Hepatocyte (in vitro differentiated cells): ENCODE measurements around the gene KIAA1671. TPM values are rescaled to one million over a fixed set of nuclear protein-coding genes. Genes with fewer than 3 reads are reported as not detected.
A peak's percentile ranks its signal among the peaks of the same experiment; 100 is the strongest.

Experiments
- DNase-seq: peaks from one replicate; pipeline ENCODE4 v3.0.0-alpha.2; 2016; ENCODE audit warnings: low spot score
- H2AFZ ChIP-seq: fragments of 200-600 bp; sonication (generic); 2 replicates; pipeline ENCODE4 v1.6.0; 2016; ENCODE audit warnings: antibody characterized with exemption, mild to moderate bottlenecking
- H3K27ac ChIP-seq: fragments of 200-600 bp; sonication (generic); 2 replicates; pipeline ENCODE4 v1.5.1; 2016; ENCODE audit warnings: mild to moderate bottlenecking
- H3K27me3 ChIP-seq: fragments of 200-600 bp; sonication (generic); 2 replicates; pipeline ENCODE4 v1.6.1; 2016
- H3K36me3 ChIP-seq: fragments of 200-600 bp; sonication (generic); replicated peaks from 2 replicates; pipeline ENCODE4 v1.5.1; 2016; ENCODE audit warnings: low read depth; ENCODE audit not compliant: insufficient read depth
- H3K4me1 ChIP-seq: fragments of 200-600 bp; sonication (generic); 2 replicates; pipeline ENCODE4 v1.5.1; 2016; ENCODE audit warnings: mild to moderate bottlenecking, moderate library complexity; ENCODE audit not compliant: insufficient read depth
- H3K4me2 ChIP-seq: fragments of 200-600 bp; sonication (generic); 2 replicates; pipeline ENCODE4 v1.6.0; 2016
- H3K4me3 ChIP-seq: fragments of 200-600 bp; sonication (generic); 2 replicates; pipeline ENCODE4 v1.5.1; 2016; ENCODE audit warnings: mild to moderate bottlenecking
- H3K79me2 ChIP-seq: fragments of 200-600 bp; sonication (generic); 2 replicates; pipeline ENCODE4 v1.6.0; 2017; ENCODE audit warnings: mild to moderate bottlenecking
- H3K9me2 ChIP-seq: fragments of 200-600 bp; sonication (generic); replicated peaks from 2 replicates; pipeline ENCODE4 v1.6.0; 2017; ENCODE audit warnings: mild to moderate bottlenecking; ENCODE audit not compliant: insufficient read depth
- H3K9me3 ChIP-seq: fragments of 200-600 bp; sonication (generic); 2 replicates; pipeline ENCODE4 v1.5.1; 2016; ENCODE audit warnings: low read depth, mild to moderate bottlenecking
- H4K20me1 ChIP-seq: fragments of 200-600 bp; sonication (generic); 2 replicates; pipeline ENCODE4 v1.6.0; 2016; ENCODE audit warnings: mild to moderate bottlenecking; ENCODE audit not compliant: insufficient read depth, poor library complexity, severe bottlenecking
- CTCF ChIP-seq: fragments of 200-600 bp; sonication (generic); IDR thresholded peaks from 2 replicates; pipeline ENCODE4 v1.5.1; 2016; ENCODE audit warnings: antibody characterized with exemption, mild to moderate bottlenecking; ENCODE audit not compliant: poor library complexity
- EZH2 ChIP-seq: fragments of 200-600 bp; sonication (generic); IDR thresholded peaks from 2 replicates; pipeline ENCODE4 v1.6.1; 2016; ENCODE audit warnings: antibody characterized with exemption, mild to moderate bottlenecking, borderline replicate concordance
- EZH2phosphoT487 ChIP-seq: fragments of 200-600 bp; sonication (generic); IDR thresholded peaks from one replicate; pipeline ENCODE4 v1.6.1; 2018; ENCODE audit warnings: antibody characterized with exemption, mild to moderate bottlenecking, low read depth, moderate library complexity; ENCODE audit not compliant: unreplicated experiment, severe bottlenecking
- WGBS: methylation state at CpG from one replicate; pipeline ENCODE4 v1.1.6; 2016; ENCODE audit warnings: low lambda C conversion rate; ENCODE audit errors: missing lambda C conversion rate; 5-methylcytosine and 5-hydroxymethylcytosine counted together
- polyA plus RNA-seq: library from polyadenylated mRNA; unstranded; fragments of >200 nt; fragmentation: Nextera tagmentation; extraction: Ambion mirVana; gene quantifications from 2 replicates; pipeline ENCODE4 v1.2.1, GENCODE V29; 2016
- total RNA-seq: library from RNA; depleted of rRNA; stranded (reverse); fragments of >200 nt; gene quantifications from 2 replicates; pipeline ENCODE4 v1.2.3, GENCODE V29; 2014

The KIAA1671 gene
- total and polyA plus RNA-seq, 2 experiments from 2014 or later, result 8.1 to 26.5 TPM

GRCh38 chr22:24995649-24996180 is 43.2 kb downstream of the KIAA1671 start:
- H4K20me1 ChIP-seq, result peaks cover 9% of the 10 kb centered on the region
- peaks cover 15% of the 10 kb centered on the region for H3K4me1 ChIP-seq
- H3K79me2 ChIP-seq, result peaks cover 46% of the 10 kb centered on the region
- 76% methylated on average over 2 of the region's 2 CpGs for WGBS
- H3K9me2 ChIP-seq, result no peaks in the 10 kb centered on the region
- TF ChIP-seq EZH2 (no peak), EZH2phosphoT487 (no peak), CTCF (no peak)
- H2AFZ ChIP-seq, result no peak overlapping the region
- no peaks in the 10 kb centered on the region for H3K9me3 ChIP-seq
- no peak for DNase-seq
- H3K4me2 ChIP-seq, result peak overlapping the region; percentile 63
- no peak overlapping the region for H3K4me3 ChIP-seq
- no peaks in the 10 kb centered on the region for H3K27me3 ChIP-seq
- H3K36me3 ChIP-seq, result no peaks in the 10 kb centered on the region
- peak overlapping the region; percentile 51 for H3K27ac ChIP-seq

GRCh38 chr22:24996420-24996952 is 44.0 kb downstream of the KIAA1671 start:
- H3K4me3 ChIP-seq, result no peak overlapping the region
- peaks cover 43% of the 10 kb centered on the region for H3K79me2 ChIP-seq
- H3K9me3 ChIP-seq, result no peaks in the 10 kb centered on the region
- peaks cover 9% of the 10 kb centered on the region for H4K20me1 ChIP-seq
- no peaks in the 10 kb centered on the region for H3K36me3 ChIP-seq
- H3K27ac ChIP-seq, result peak overlapping the region; percentile 51
- H3K4me1 ChIP-seq, result peaks cover 15% of the 10 kb centered on the region
- 11% methylated on average over 5 of the region's 5 CpGs for WGBS
- peak overlapping the region; percentile 63 for H3K4me2 ChIP-seq
- TF ChIP-seq EZH2 (no peak), CTCF (no peak), EZH2phosphoT487 (no peak)
- no peaks in the 10 kb centered on the region for H3K27me3 ChIP-seq
- peak; percentile 53 for DNase-seq
- peak overlapping the region; percentile 10 for H2AFZ ChIP-seq
- H3K9me2 ChIP-seq, result no peaks in the 10 kb centered on the region

- Histone ChIP-seq H3K4me1 (peaks cover 15% of the 10 kb centered on the region), H2AFZ (no peak overlapping the region), H3K9me2 (no peaks in the 10 kb centered on the region), H3K4me3 (no peak overlapping the region), H3K79me2 (peaks cover 45% of the 10 kb centered on the region), H4K20me1 (peaks cover 9% of the 10 kb centered on the region), H3K4me2 (peak overlapping the region; percentile 63), H3K36me3 (no peaks in the 10 kb centered on the region), H3K9me3 (no peaks in the 10 kb centered on the region), H3K27me3 (no peaks in the 10 kb centered on the region), H3K27ac (no peak overlapping the region)
- DNase-seq, result no peak
- TF ChIP-seq CTCF, result no peak
- TF ChIP-seq EZH2, result no peak
- TF ChIP-seq EZH2phosphoT487, result no peak
- 63% methylated on average over 6 of the region's 6 CpGs for WGBS
Observed at GRCh38 chr22:24997023-24997422, 44.5 kb downstream of the KIAA1671 start.
